ENCODE data around the gene EPAS1. TPM values are rescaled to one million over a fixed set of nuclear protein-coding genes. Genes with fewer than 3 reads are reported as not detected.

EPAS1 gene
- total RNA-seq, 1 experiment from 2014 or later = 146 TPM

- TF ChIP-seq CTCF (IDR thresholded peaks at IDR 0.05; ENCODE audit: unreplicated experiment) = no peak
- BruUV-seq (replicated peaks) = no TSS peak
- CTCF ChIA-PET = interaction anchor here (0.7 kb wide), 1 partner anchor 396 kb away, joined by 3 read pairs; no protein-coding TSS in a partner anchor
- intact Hi-C loops (cut with micrococcal nuclease) = no loop called here
- POLR2A ChIA-PET = interaction anchor here (0.6 kb wide), 1 partner anchor 13 kb away, joined by 4 read pairs; no protein-coding TSS in a partner anchor
- H3K36me3 Mint-ChIP-seq (ENCODE audit: insufficient read depth, unreplicated experiment) = peaks cover 33% of the 10 kb centered on the region
- no peak for DNase-seq (ENCODE audit: unreplicated experiment)
- H3K9me3 Mint-ChIP-seq (ENCODE audit: unreplicated experiment) = no peaks in the 10 kb centered on the region
- no peak overlapping the region for H3K27ac Mint-ChIP-seq (ENCODE audit: low read depth, unreplicated experiment)
- no peak overlapping the region for H3K4me3 Mint-ChIP-seq (ENCODE audit: unreplicated experiment)
- H3K4me1 Mint-ChIP-seq (ENCODE audit: insufficient read depth, unreplicated experiment) = peaks cover 25% of the 10 kb centered on the region
- H3K27me3 Mint-ChIP-seq (ENCODE audit: insufficient read depth, unreplicated experiment) = no peaks in the 10 kb centered on the region
These were observed 92.8 kb downstream of the EPAS1 start for GRCh38 chr2:46390036-46390435.

- Mint-ChIP-seq H3K27me3 (ENCODE audit: insufficient read depth, unreplicated experiment) (no peaks in the 10 kb centered on the region), H3K9me3 (ENCODE audit: unreplicated experiment) (no peaks in the 10 kb centered on the region), H3K36me3 (ENCODE audit: insufficient read depth, unreplicated experiment) (peaks cover 24% of the 10 kb centered on the region), H3K27ac (ENCODE audit: low read depth, unreplicated experiment) (no peak overlapping the region), H3K4me1 (ENCODE audit: insufficient read depth, unreplicated experiment) (peaks cover 26% of the 10 kb centered on the region), H3K4me3 (ENCODE audit: unreplicated experiment) (no peak overlapping the region)
- TF ChIP-seq CTCF (IDR thresholded peaks at IDR 0.05; ENCODE audit: unreplicated experiment) = no peak
- POLR2A ChIA-PET = interaction anchor here (2.1 kb wide), 1 partner anchor 18 kb away, joined by 7 read pairs; no protein-coding TSS in a partner anchor
- DNase-seq (ENCODE audit: unreplicated experiment) = no peak
- BruUV-seq (replicated peaks) = no TSS peak
- intact Hi-C loops (cut with micrococcal nuclease) = no loop called here
- CTCF ChIA-PET = no interaction called here
These were observed 93.7 kb downstream of the EPAS1 start for GRCh38 chr2:46390901-46391395.

GRCh38 chr2:46392561-46393346 is 95.5 kb downstream of the EPAS1 start:
- Mint-ChIP-seq H3K27ac (ENCODE audit: low read depth, unreplicated experiment) (no peak overlapping the region), H3K27me3 (ENCODE audit: insufficient read depth, unreplicated experiment) (no peaks in the 10 kb centered on the region), H3K36me3 (ENCODE audit: insufficient read depth, unreplicated experiment) (peaks cover 13% of the 10 kb centered on the region), H3K4me3 (ENCODE audit: unreplicated experiment) (no peak overlapping the region), H3K4me1 (ENCODE audit: insufficient read depth, unreplicated experiment) (peaks cover 15% of the 10 kb centered on the region), H3K9me3 (ENCODE audit: unreplicated experiment) (no peaks in the 10 kb centered on the region)
- CTCF ChIA-PET = interaction anchor here (0.7 to 1.9 kb wide), 3 partner anchors 14 to 330 kb away, joined by 3 to 6 read pairs (median 5); no protein-coding TSS in a partner anchor
- TF ChIP-seq CTCF (IDR thresholded peaks at IDR 0.05; ENCODE audit: unreplicated experiment) = no peak
- DNase-seq (ENCODE audit: unreplicated experiment) = no peak
- intact Hi-C loops (cut with micrococcal nuclease) = no loop called here
- POLR2A ChIA-PET = interaction anchor here (0.9 to 2.5 kb wide), 4 partner anchors 12 to 43 kb away, joined by 3 to 7 read pairs (median 6); no protein-coding TSS in a partner anchor
- BruUV-seq (replicated peaks) = no TSS peak

- Mint-ChIP-seq H3K27me3 (ENCODE audit: insufficient read depth, unreplicated experiment) (no peaks in the 10 kb centered on the region), H3K9me3 (ENCODE audit: unreplicated experiment) (no peaks in the 10 kb centered on the region), H3K4me3 (ENCODE audit: unreplicated experiment) (no peak overlapping the region), H3K4me1 (ENCODE audit: insufficient read depth, unreplicated experiment) (peaks cover 15% of the 10 kb centered on the region), H3K27ac (ENCODE audit: low read depth, unreplicated experiment) (no peak overlapping the region), H3K36me3 (ENCODE audit: insufficient read depth, unreplicated experiment) (peaks cover 10% of the 10 kb centered on the region)
- DNase-seq (ENCODE audit: unreplicated experiment) = no peak
- ChIA-PET CTCF (interaction anchor here (1.1 to 1.9 kb wide), 2 partner anchors 13 to 331 kb away, joined by 5 to 6 read pairs; no protein-coding TSS in a partner anchor), POLR2A (interaction anchor here (0.9 to 2.5 kb wide), 2 partner anchors 11 to 15 kb away, joined by 3 to 7 read pairs; no protein-coding TSS in a partner anchor)
- TF ChIP-seq CTCF (IDR thresholded peaks at IDR 0.05; ENCODE audit: unreplicated experiment) = no peak
- intact Hi-C loops (cut with micrococcal nuclease) = no loop called here
- no TSS peak for BruUV-seq (replicated peaks)
These were observed 96.2 kb downstream of the EPAS1 start for GRCh38 chr2:46393347-46393820.
